HL-60 (cell line): ENCODE results near the gene CRIM1.

Experiments
- DNase-seq, 2 experiments: peaks; one replicate each; pipeline ENCODE4 v3.0.0-alpha.2; 2010 to 2020; ENCODE audit warnings: low read depth in 1 of 2, low spot score in 1 of 2
- H3K27ac ChIP-seq: fragments of 250-450 bp; sonication (Bioruptor Pico); replicated peaks from 2 replicates; pipeline ENCODE4 v1.5.1; 2020; ENCODE audit warnings: mild to moderate bottlenecking, moderate library complexity
- H3K27me3 ChIP-seq: fragments of 250-450 bp; sonication (Bioruptor Pico); 2 replicates; pipeline ENCODE4 v1.5.1; 2021; ENCODE audit warnings: mild to moderate bottlenecking, moderate library complexity; ENCODE audit not compliant: insufficient read depth, poor library complexity, severe bottlenecking
- H3K4me3 ChIP-seq: replicated peaks from 2 replicates; pipeline ENCODE4 v1.5.1; 2011; ENCODE audit warnings: mild to moderate bottlenecking, control low read depth, low read length; ENCODE audit not compliant: insufficient read depth
- CTCF ChIP-seq: IDR thresholded peaks from one replicate; pipeline ENCODE4 v1.5.1; 2011; ENCODE audit warnings: low read length, control low read depth, inconsistent platforms; ENCODE audit not compliant: insufficient read depth
- GABPA ChIP-seq: IDR thresholded peaks from 2 replicates; pipeline ENCODE4 v1.6.1; 2012; ENCODE audit warnings: low read depth
- POLR2AphosphoS5 ChIP-seq: IDR thresholded peaks from 2 replicates; pipeline ENCODE4 v1.6.1; 2012; ENCODE audit warnings: low read depth
- REST ChIP-seq: IDR thresholded peaks from 2 replicates; pipeline ENCODE4 v1.6.1; 2012; ENCODE audit warnings: low read depth; ENCODE audit not compliant: insufficient replicate concordance
- SPI1 ChIP-seq: IDR thresholded peaks from 2 replicates; pipeline ENCODE4 v1.6.1; 2012; ENCODE audit warnings: low read depth, mild to moderate bottlenecking, borderline replicate concordance

CRIM1 gene

GRCh38 chr2:36433311-36434217, 78.0 kb downstream of the CRIM1 start:
- no peak for DNase-seq
- Histone ChIP-seq H3K4me3 (no peak overlapping the region), H3K27me3 (no peaks in the 10 kb centered on the region), H3K27ac (no peak overlapping the region)
- TF ChIP-seq POLR2AphosphoS5 = no peak
- no peak for TF ChIP-seq SPI1
- TF ChIP-seq GABPA = no peak
- no peak for TF ChIP-seq REST
- no peak for TF ChIP-seq CTCF

GRCh38 chr2:36438449-36438977, 82.9 kb downstream of the CRIM1 start:
- DNase-seq = no peak
- no peak overlapping the region for H3K4me3 ChIP-seq

More at GRCh38 chr2:36438449-36438977, 82.9 kb downstream of the CRIM1 start:
- H3K27ac ChIP-seq = no peak overlapping the region
- TF ChIP-seq GABPA (no peak), POLR2AphosphoS5 (no peak), CTCF (no peak), SPI1 (no peak), REST (no peak)
- no peaks in the 10 kb centered on the region for H3K27me3 ChIP-seq
